Naive thymus-derived CD8-positive, alpha-beta T cell (primary cell): ENCODE results near the gene TRAPPC5. TPM values are rescaled to one million over a fixed set of nuclear protein-coding genes. Genes with fewer than 3 reads are reported as not detected.

ENCODE experiments used
- ATAC-seq, 2 donors: fragments of 150-1000 bp; cut with Tn5 transposase in 1 of 2; sonication (Bioruptor Pico), chemical (Tn5 transposase) in 1 of 2; 1 replicate in 1 of 2; 2 replicates in 1 of 2; pipeline ENCODE4 v1.10.0; 2021; ENCODE audit warnings: mild to moderate bottlenecking in 2 of 2, moderate library complexity in 2 of 2
- POLR2A ChIA-PET: fragments of 350-600 bp; sonication (Branson Sonifier 250); formaldehyde crosslinking; loops from one replicate; lab custom pipeline; 2021; ENCODE audit warnings: antibody characterized with exemption; lab: Charles Lee
- DNase-seq, 10 donors: peaks; one replicate each; pipeline versions ENCODE4 v3.0.0 to v3.0.0-alpha.2; 2020 to 2022
- H3K27ac Mint-ChIP-seq, 10 donors: one replicate each; pipeline ENCODE4 v1.8.0; 2020 to 2022; ENCODE audit warnings: mild to moderate bottlenecking in 10 of 10, mixed read lengths in 10 of 10, moderate library complexity in 4 of 10, inconsistent platforms in 1 of 10
- H3K27me3 Mint-ChIP-seq, 5 donors: one replicate each; pipeline ENCODE4 v1.8.0; 2021 to 2022; ENCODE audit warnings: mixed read lengths in 5 of 5
- H3K36me3 Mint-ChIP-seq, 3 donors: one replicate each; pipeline ENCODE4 v1.8.0; 2020 to 2022; ENCODE audit warnings: mixed read lengths in 3 of 3, mild to moderate bottlenecking in 2 of 3, inconsistent platforms in 1 of 3
- H3K4me1 Mint-ChIP-seq, 4 donors: one replicate each; pipeline ENCODE4 v1.8.0; 2021 to 2022; ENCODE audit warnings: mixed read lengths in 4 of 4
- H3K4me3 Mint-ChIP-seq, 10 donors: one replicate each; pipeline ENCODE4 v1.8.0; 2020 to 2022; ENCODE audit warnings: mild to moderate bottlenecking in 10 of 10, mixed read lengths in 10 of 10, moderate library complexity in 6 of 10, inconsistent platforms in 1 of 10
- H3K9me3 Mint-ChIP-seq, 9 donors: one replicate each; pipeline ENCODE4 v1.8.0; 2020 to 2022; ENCODE audit warnings: mixed read lengths in 9 of 9, mild to moderate bottlenecking in 3 of 9, inconsistent platforms in 1 of 9, moderate library complexity in 1 of 9
- polyA plus RNA-seq, 3 donors: library from polyadenylated mRNA; unstranded; fragments of 300-500 nt; fragmentation: Illumina TruSeq; gene quantifications; one replicate each; pipeline ENCODE4 v1.2.3, GENCODE V29; 2021
- total RNA-seq, 8 experiments: library from RNA in 2 of 8; stranded (reverse) in 2 of 8; gene quantifications; one replicate each; pipeline ENCODE4 v1.2.3 and lab custom pipeline; 2021 to 2026

The TRAPPC5 gene
- total and polyA plus RNA-seq, 5 experiments from 2014 or later = 66.5 to 208 (median 154) TPM

- Mint-ChIP-seq H3K4me1 (peaks cover 9 to 14% (median 11%) of the 10 kb centered on the region in 4 donors), H3K27me3 (peaks cover 0 to 2% (median 0%) of the 10 kb centered on the region in 5 donors), H3K27ac (peak overlapping the region in 1 of 10 donors; percentile 3), H3K4me3 (no peak overlapping the region), H3K36me3 (peaks cover 0 to 19% (median 0%) of the 10 kb centered on the region in 3 donors), H3K9me3 (no peaks in the 10 kb centered on the region)
- POLR2A ChIA-PET = interaction anchor here (0.7 to 3.2 kb wide), 3 partner anchors 10 to 25 kb away, joined by 3 to 16 read pairs (median 4); partner anchors contain the start of genes PET100, STXBP2 and XAB2
- DNase-seq (no peak), ATAC-seq (no peak)
Observed at GRCh38 chr19:7648265-7649014, 32.2 kb upstream of the TRAPPC5 start.

- DNase-seq = no peak
- peaks cover 0 to 2% (median 0%) of the 10 kb centered on the region in 5 donors for H3K27me3 Mint-ChIP-seq
- peaks cover 0 to 11% (median 0%) of the 10 kb centered on the region in 3 donors for H3K36me3 Mint-ChIP-seq
- POLR2A ChIA-PET = interaction anchor here (2.6 kb wide), 1 partner anchor 31 kb away, joined by 11 read pairs; the partner anchor contains the start of gene TRAPPC5
- no peak for ATAC-seq
- H3K4me3 Mint-ChIP-seq = peak overlapping the region in 1 of 10 donors; percentile 38
- H3K27ac Mint-ChIP-seq = no peak overlapping the region
- H3K9me3 Mint-ChIP-seq = no peaks in the 10 kb centered on the region
- H3K4me1 Mint-ChIP-seq = peaks cover 9 to 14% (median 11%) of the 10 kb centered on the region in 4 donors
Observed at GRCh38 chr19:7650148-7650547, 30.5 kb upstream of the TRAPPC5 start.

GRCh38 chr19:7652061-7652641, 28.5 kb upstream of the TRAPPC5 start:
- POLR2A ChIA-PET = interaction anchor here (0.7 to 2.6 kb wide), 4 partner anchors 23 to 1065 kb away, joined by 3 to 11 read pairs (median 4); partner anchors contain the start of genes PET100, TRAPPC5 and XAB2
- Mint-ChIP-seq H3K4me1 (peaks cover 7 to 21% (median 14%) of the 10 kb centered on the region in 4 donors), H3K27ac (peak overlapping the region; percentile 20 to 86 (median 77)), H3K9me3 (no peaks in the 10 kb centered on the region), H3K27me3 (peaks cover 0 to 2% (median 0%) of the 10 kb centered on the region in 5 donors), H3K36me3 (peaks cover 0 to 3% (median 0%) of the 10 kb centered on the region in 3 donors), H3K4me3 (peak overlapping the region; percentile 70 to 84 (median 79))
- ATAC-seq (peak; percentile 93 to 94), DNase-seq (peak; percentile 77 to 91 (median 87))

- Mint-ChIP-seq H3K4me3 (peak overlapping the region in 1 of 10 donors; percentile 10), H3K36me3 (no peaks in the 10 kb centered on the region), H3K27me3 (peaks cover 0 to 2% (median 0%) of the 10 kb centered on the region in 5 donors), H3K4me1 (peaks cover 9 to 38% (median 29%) of the 10 kb centered on the region in 4 donors), H3K27ac (no peak overlapping the region), H3K9me3 (no peaks in the 10 kb centered on the region)
- ATAC-seq (no peak), DNase-seq (no peak)
- POLR2A ChIA-PET = interaction anchor here (0.6 to 1.1 kb wide), 2 partner anchors 27 to 145 kb away, joined by 3 read pairs; no protein-coding TSS in a partner anchor
Observed at GRCh38 chr19:7654401-7654800, 26.2 kb upstream of the TRAPPC5 start.

GRCh38 chr19:7655581-7655980, 25.1 kb upstream of the TRAPPC5 start:
- DNase-seq (no peak), ATAC-seq (no peak)
- no peak overlapping the region for H3K4me3 Mint-ChIP-seq
- H3K36me3 Mint-ChIP-seq = no peaks in the 10 kb centered on the region
- POLR2A ChIA-PET = interaction anchor here (1.2 to 1.5 kb wide), 3 partner anchors 10 to 30 kb away, joined by 3 read pairs; no protein-coding TSS in a partner anchor
- H3K27ac Mint-ChIP-seq = peak overlapping the region in 1 of 10 donors; percentile 73
- H3K4me1 Mint-ChIP-seq = peaks cover 9 to 38% (median 29%) of the 10 kb centered on the region in 4 donors
- no peaks in the 10 kb centered on the region for H3K9me3 Mint-ChIP-seq
- peaks cover 0 to 2% (median 0%) of the 10 kb centered on the region in 5 donors for H3K27me3 Mint-ChIP-seq

GRCh38 chr19:7657131-7657751, 23.4 kb upstream of the TRAPPC5 start:
- ATAC-seq (peak; percentile 15 to 65), DNase-seq (no peak)
- Mint-ChIP-seq H3K27ac (peak overlapping the region in 3 of 10 donors; percentile 47 to 80 (median 65)), H3K36me3 (no peaks in the 10 kb centered on the region), H3K27me3 (no peaks in the 10 kb centered on the region), H3K4me3 (peak overlapping the region in 5 of 10 donors; percentile 11 to 83 (median 36)), H3K9me3 (no peaks in the 10 kb centered on the region), H3K4me1 (peaks cover 6 to 34% (median 25%) of the 10 kb centered on the region in 4 donors)
- POLR2A ChIA-PET = interaction anchor here (0.6 to 1.5 kb wide), 8 partner anchors 9 to 360 kb away, joined by 3 to 5 read pairs (median 3); no protein-coding TSS in a partner anchor

GRCh38 chr19:7658219-7658686, 22.4 kb upstream of the TRAPPC5 start:
- no peaks in the 10 kb centered on the region for H3K9me3 Mint-ChIP-seq
- H3K27ac Mint-ChIP-seq = peak overlapping the region in 8 of 10 donors; percentile 11 to 91 (median 78)
- DNase-seq = peak in 8 of 10 donors; percentile 28 to 68 (median 42)

GRCh38 chr19:7661744-7662538, 18.7 kb upstream of the TRAPPC5 start:
- no peak overlapping the region for H3K4me3 Mint-ChIP-seq
- H3K9me3 Mint-ChIP-seq = no peaks in the 10 kb centered on the region
- ATAC-seq (no peak), DNase-seq (no peak)
- H3K27ac Mint-ChIP-seq = no peak overlapping the region
- POLR2A ChIA-PET = no interaction called here
- no peaks in the 10 kb centered on the region for H3K36me3 Mint-ChIP-seq
- peaks cover 0 to 6% (median 0%) of the 10 kb centered on the region in 5 donors for H3K27me3 Mint-ChIP-seq
- H3K4me1 Mint-ChIP-seq = peaks cover 2 to 20% (median 16%) of the 10 kb centered on the region in 4 donors

More at GRCh38 chr19:7658219-7658686, 22.4 kb upstream of the TRAPPC5 start:
- Mint-ChIP-seq H3K4me1 (peaks cover 2 to 26% (median 18%) of the 10 kb centered on the region in 4 donors), H3K36me3 (no peaks in the 10 kb centered on the region), H3K4me3 (peak overlapping the region; percentile 52 to 83 (median 73)), H3K27me3 (no peaks in the 10 kb centered on the region)
- POLR2A ChIA-PET = interaction anchor here (1.3 kb wide), 1 partner anchor 11 kb away, joined by 5 read pairs; the partner anchor contains the start of gene RETN
- peak; percentile 92 to 97 for ATAC-seq

GRCh38 chr19:7662657-7663056, 18.0 kb upstream of the TRAPPC5 start:
- peaks cover 0 to 9% (median 0%) of the 10 kb centered on the region in 5 donors for H3K27me3 Mint-ChIP-seq
- ATAC-seq (no peak), DNase-seq (no peak)
- H3K4me1 Mint-ChIP-seq = peaks cover 2 to 13% (median 10%) of the 10 kb centered on the region in 4 donors
- H3K4me3 Mint-ChIP-seq = no peak overlapping the region
- no peak overlapping the region for H3K27ac Mint-ChIP-seq
- POLR2A ChIA-PET = no interaction called here
- H3K36me3 Mint-ChIP-seq = no peaks in the 10 kb centered on the region
- no peaks in the 10 kb centered on the region for H3K9me3 Mint-ChIP-seq

- no peaks in the 10 kb centered on the region for H3K9me3 Mint-ChIP-seq
- H3K27me3 Mint-ChIP-seq = peaks cover 0 to 10% (median 4%) of the 10 kb centered on the region in 5 donors
- no peak overlapping the region for H3K27ac Mint-ChIP-seq
- ATAC-seq (no peak), DNase-seq (no peak)
- POLR2A ChIA-PET = interaction anchor here (0.6 kb wide), 1 partner anchor 10 kb away, joined by 3 read pairs; no protein-coding TSS in a partner anchor
- no peaks in the 10 kb centered on the region for H3K36me3 Mint-ChIP-seq
- no peak overlapping the region for H3K4me3 Mint-ChIP-seq
- peaks cover 0 to 7% (median 4%) of the 10 kb centered on the region in 4 donors for H3K4me1 Mint-ChIP-seq
Observed at GRCh38 chr19:7663706-7664105, 16.9 kb upstream of the TRAPPC5 start.

- no peak overlapping the region for H3K4me3 Mint-ChIP-seq
- no peaks in the 10 kb centered on the region for H3K36me3 Mint-ChIP-seq
- H3K4me1 Mint-ChIP-seq = peaks cover 4 to 16% (median 10%) of the 10 kb centered on the region in 4 donors
Observed at GRCh38 chr19:7665076-7665475, 15.6 kb upstream of the TRAPPC5 start.

More at GRCh38 chr19:7665076-7665475, 15.6 kb upstream of the TRAPPC5 start:
- DNase-seq (no peak), ATAC-seq (no peak)
- peaks cover 4 to 24% (median 10%) of the 10 kb centered on the region in 5 donors for H3K27me3 Mint-ChIP-seq
- POLR2A ChIA-PET = interaction anchor here (0.6 kb wide), 1 partner anchor 280 kb away, joined by 3 read pairs; no protein-coding TSS in a partner anchor
- no peak overlapping the region for H3K27ac Mint-ChIP-seq
- no peaks in the 10 kb centered on the region for H3K9me3 Mint-ChIP-seq
